Gastroesophageal sphincter (tissue), 4 donors: ENCODE results near the gene USP6NL. TPM values are rescaled to one million over a fixed set of nuclear protein-coding genes. Genes with fewer than 3 reads are reported as not detected.

Experiments
- ATAC-seq: fragments of 150-250 bp; one replicate; pipeline ENCODE4 v1.9.1; 2016; ENCODE audit warnings: mild to moderate bottlenecking, moderate library complexity
- H3K27ac ChIP-seq, 4 donors: fragments of 200-600 bp; sonication (generic) in 3 of 4; 1 replicate in 3 of 4; 2 replicates in 1 of 4; pipeline ENCODE4 v1.5.1; 2016 to 2019
- H3K27me3 ChIP-seq: fragments of 200-600 bp; sonication (generic); one replicate; pipeline ENCODE4 v1.5.1; 2019
- H3K36me3 ChIP-seq, 2 donors: fragments of 200-600 bp; sonication (generic); one replicate each; pipeline ENCODE4 v1.5.1; 2019; ENCODE audit warnings: control low read depth in 1 of 2
- H3K4me1 ChIP-seq, 3 donors: fragments of 200-600 bp; sonication (generic); 1 replicate in 2 of 3; 2 replicates in 1 of 3; pipeline ENCODE4 v1.5.1; 2016 to 2019; ENCODE audit warnings: control low read depth in 2 of 3
- H3K4me3 ChIP-seq, 2 donors: fragments of 200-600 bp; sonication (generic); one replicate each; pipeline ENCODE4 v1.5.1; 2019; ENCODE audit warnings: mild to moderate bottlenecking in 1 of 2, moderate library complexity in 1 of 2
- H3K9me3 ChIP-seq, 3 donors: fragments of 200-600 bp; sonication (generic); one replicate each; pipeline ENCODE4 v1.5.1; 2017 to 2019; ENCODE audit warnings: control low read depth in 2 of 3
- CTCF ChIP-seq, 4 experiments: fragments of 200-600 bp in 2 of 4; fragments of 450-650 bp in 2 of 4; sonication (generic) in 1 of 4; IDR thresholded peaks; one replicate each; pipeline ENCODE4 v1.5.1; 2017 to 2019; ENCODE audit warnings: antibody characterized with exemption in 4 of 4, mild to moderate bottlenecking in 2 of 4, moderate library complexity in 2 of 4
- EP300 ChIP-seq: sonication (generic); formaldehyde crosslinking; IDR thresholded peaks from one replicate; pipeline ENCODE4 v1.6.1; 2017; ENCODE audit warnings: antibody characterized with exemption, mild to moderate bottlenecking
- POLR2A ChIP-seq, 2 donors: fragments of 450-650 bp; IDR thresholded peaks; one replicate each; pipeline ENCODE4 v1.6.1; 2017; ENCODE audit warnings: antibody characterized with exemption in 2 of 2, mild to moderate bottlenecking in 2 of 2, moderate library complexity in 1 of 2
- POLR2AphosphoS5 ChIP-seq: sonication (generic); formaldehyde crosslinking; IDR thresholded peaks from one replicate; pipeline ENCODE4 v1.6.1; 2017; ENCODE audit warnings: antibody characterized with exemption
- WGBS, 2 donors: methylation state at CpG; one replicate each; pipeline ENCODE4 v1.1.5; 2018; ENCODE audit warnings: low coverage in 1 of 2; 5-methylcytosine and 5-hydroxymethylcytosine counted together
- total RNA-seq, 4 donors: library from RNA; depleted of rRNA; stranded (reverse); fragments of >200 nt; gene quantifications; one replicate each; pipeline ENCODE4 v1.1.0, GENCODE V29; 2016

The USP6NL gene
- total RNA-seq, 4 donors from 2014 or later: 9.0 to 14.7 (median 12.5) TPM

GRCh38 chr10:11510736-11511135, 100.7 kb downstream of the USP6NL start:
- no peak overlapping the region for H3K4me3 ChIP-seq
- H3K4me1 ChIP-seq: peaks cover 0 to 3% (median 0%) of the 10 kb centered on the region in 3 donors
- ATAC-seq: no peak
- 73 to 78% methylated on average over 3 of the region's 3 CpGs for WGBS, 2 donors
- H3K9me3 ChIP-seq: no peaks in the 10 kb centered on the region
- TF ChIP-seq CTCF (IDR thresholded peaks at IDR 0.05) (no peak), EP300 (no peak), POLR2AphosphoS5 (no peak), POLR2A (IDR thresholded peaks at IDR 0.05) (no peak)
- H3K27me3 ChIP-seq: no peaks in the 10 kb centered on the region
- H3K36me3 ChIP-seq: no peaks in the 10 kb centered on the region
- no peak overlapping the region for H3K27ac ChIP-seq

- Histone ChIP-seq H3K27ac (no peak overlapping the region), H3K4me1 (no peaks in the 10 kb centered on the region), H3K4me3 (no peak overlapping the region), H3K27me3 (no peaks in the 10 kb centered on the region), H3K9me3 (no peaks in the 10 kb centered on the region), H3K36me3 (no peaks in the 10 kb centered on the region)
- 88 to 92% methylated on average over 4 to 5 of the region's 5 CpGs for WGBS, 2 donors
- no peak for ATAC-seq
- no peak for TF ChIP-seq CTCF (IDR thresholded peaks at IDR 0.05)
- no peak for TF ChIP-seq POLR2A (IDR thresholded peaks at IDR 0.05)
- TF ChIP-seq POLR2AphosphoS5: no peak
- TF ChIP-seq EP300: no peak
Measured at GRCh38 chr10:11510281-11510680, 101.2 kb downstream of the USP6NL start.

GRCh38 chr10:11509036-11509435, 102.4 kb downstream of the USP6NL start:
- H3K27me3 ChIP-seq: no peaks in the 10 kb centered on the region
- H3K4me1 ChIP-seq: no peaks in the 10 kb centered on the region
- no peak for ATAC-seq
- TF ChIP-seq POLR2AphosphoS5 (no peak), EP300 (no peak), POLR2A (IDR thresholded peaks at IDR 0.05) (no peak), CTCF (IDR thresholded peaks at IDR 0.05) (no peak)
- H3K9me3 ChIP-seq: no peaks in the 10 kb centered on the region
- H3K27ac ChIP-seq: no peak overlapping the region
- H3K4me3 ChIP-seq: no peak overlapping the region
- no peaks in the 10 kb centered on the region for H3K36me3 ChIP-seq
- WGBS, 2 donors: 88 to 94% methylated on average over 5 of the region's 5 CpGs

- Histone ChIP-seq H3K4me3 (no peak overlapping the region), H3K36me3 (no peaks in the 10 kb centered on the region), H3K27ac (no peak overlapping the region), H3K27me3 (no peaks in the 10 kb centered on the region), H3K4me1 (no peaks in the 10 kb centered on the region), H3K9me3 (no peaks in the 10 kb centered on the region)
- WGBS, 2 donors: 76 to 80% methylated on average over 1 to 3 of the region's 3 CpGs
- TF ChIP-seq EP300 (no peak), POLR2A (IDR thresholded peaks at IDR 0.05) (no peak), POLR2AphosphoS5 (no peak), CTCF (IDR thresholded peaks at IDR 0.05) (no peak)
- ATAC-seq: no peak
Measured at GRCh38 chr10:11506247-11506789, 105.1 kb downstream of the USP6NL start.

GRCh38 chr10:11505639-11506038, 105.8 kb downstream of the USP6NL start:
- Histone ChIP-seq H3K36me3 (no peaks in the 10 kb centered on the region), H3K4me1 (no peaks in the 10 kb centered on the region), H3K27me3 (no peaks in the 10 kb centered on the region), H3K27ac (no peak overlapping the region), H3K9me3 (no peaks in the 10 kb centered on the region), H3K4me3 (no peak overlapping the region)
- ATAC-seq: no peak
- WGBS, 2 donors: 43 to 69% methylated on average over 2 to 3 of the region's 3 CpGs
- TF ChIP-seq POLR2A (IDR thresholded peaks at IDR 0.05): no peak
- TF ChIP-seq CTCF (IDR thresholded peaks at IDR 0.05): no peak
- no peak for TF ChIP-seq POLR2AphosphoS5
- no peak for TF ChIP-seq EP300
